HEK293 (cell line): ENCODE data around the gene TNNI3.

Experiments
- KLF10 ChIP-seq: fragments of 450-650 bp; IDR thresholded peaks from 2 replicates; pipeline ENCODE4 v1.5.1; 2018; ENCODE audit warnings: missing biosample characterization, mild to moderate bottlenecking, missing genetic modification characterization
- MYNN ChIP-seq: fragments of 450-650 bp; formaldehyde crosslinking; IDR thresholded peaks from 2 replicates; pipeline ENCODE4 v1.5.1; 2016; ENCODE audit warnings: missing biosample characterization, missing genetic modification characterization, borderline replicate concordance
- MZF1 ChIP-seq: fragments of 450-650 bp; formaldehyde crosslinking; IDR thresholded peaks from 2 replicates; pipeline ENCODE4 v1.5.1; 2017; ENCODE audit warnings: missing biosample characterization, missing genetic modification characterization, borderline replicate concordance
- PRDM1 ChIP-seq: fragments of 450-650 bp; formaldehyde crosslinking; IDR thresholded peaks from 2 replicates; pipeline ENCODE4; 2016; ENCODE audit warnings: missing biosample characterization, missing genetic modification characterization
- SALL2 ChIP-seq: fragments of 450-650 bp; formaldehyde crosslinking; IDR thresholded peaks from 2 replicates; pipeline ENCODE4 v1.5.0; 2017; ENCODE audit warnings: missing biosample characterization, mild to moderate bottlenecking, missing genetic modification characterization, borderline replicate concordance
- SP2 ChIP-seq: fragments of 450-650 bp; formaldehyde crosslinking; IDR thresholded peaks from 2 replicates; pipeline ENCODE4 v1.5.1; 2016; ENCODE audit warnings: missing biosample characterization, missing genetic modification characterization
- SP3 ChIP-seq: fragments of 450-650 bp; formaldehyde crosslinking; IDR thresholded peaks from 2 replicates; pipeline ENCODE4 v1.5.1; 2016; ENCODE audit warnings: missing biosample characterization, missing genetic modification characterization
- ZBTB48 ChIP-seq: fragments of 450-650 bp; formaldehyde crosslinking; IDR thresholded peaks from 2 replicates; pipeline ENCODE4 v1.5.1; 2016; ENCODE audit warnings: missing biosample characterization, missing genetic modification characterization
- ZFP41 ChIP-seq: fragments of 450-650 bp; formaldehyde crosslinking; IDR thresholded peaks from 2 replicates; pipeline ENCODE4 v1.5.1; 2016; ENCODE audit warnings: missing biosample characterization, missing genetic modification characterization, borderline replicate concordance
- ZIC2 ChIP-seq: fragments of 450-650 bp; formaldehyde crosslinking; IDR thresholded peaks from 2 replicates; pipeline ENCODE4 v1.5.1; 2016; ENCODE audit warnings: missing biosample characterization, missing genetic modification characterization
- ZNF121 ChIP-seq: fragments of 450-650 bp; formaldehyde crosslinking; IDR thresholded peaks from 2 replicates; pipeline ENCODE4 v1.5.1; 2016; ENCODE audit warnings: missing biosample characterization, missing genetic modification characterization
- ZNF214 ChIP-seq: fragments of 450-650 bp; formaldehyde crosslinking; IDR thresholded peaks from 2 replicates; pipeline ENCODE4 v1.5.1; 2017; ENCODE audit warnings: missing biosample characterization, mild to moderate bottlenecking, missing genetic modification characterization, borderline replicate concordance
- ZNF239 ChIP-seq: fragments of 450-650 bp; formaldehyde crosslinking; IDR thresholded peaks from 2 replicates; pipeline ENCODE4 v1.5.1; 2016; ENCODE audit warnings: missing biosample characterization, missing genetic modification characterization
- ZNF311 ChIP-seq: fragments of 450-650 bp; formaldehyde crosslinking; IDR thresholded peaks from 2 replicates; pipeline ENCODE4 v1.5.1; 2017; ENCODE audit warnings: missing biosample characterization, missing genetic modification characterization, borderline replicate concordance
- ZNF335 ChIP-seq: fragments of 450-650 bp; formaldehyde crosslinking; conservative IDR thresholded peaks from 2 replicates; pipeline ENCODE4 v1.5.1; 2016; ENCODE audit warnings: missing biosample characterization, missing genetic modification characterization
- ZNF514 ChIP-seq: fragments of 450-650 bp; formaldehyde crosslinking; IDR thresholded peaks from 2 replicates; pipeline ENCODE4 v1.5.1; 2016; ENCODE audit warnings: missing biosample characterization, missing genetic modification characterization
- ZNF521 ChIP-seq: fragments of 450-650 bp; formaldehyde crosslinking; IDR thresholded peaks from 2 replicates; pipeline ENCODE4 v1.5.1; 2017; ENCODE audit warnings: missing biosample characterization, mild to moderate bottlenecking, missing genetic modification characterization
- ZNF544 ChIP-seq: fragments of 450-650 bp; formaldehyde crosslinking; IDR thresholded peaks from 2 replicates; pipeline ENCODE4 v1.5.0; 2017; ENCODE audit warnings: missing biosample characterization, missing genetic modification characterization
- ZNF585B ChIP-seq: fragments of 450-650 bp; formaldehyde crosslinking; IDR thresholded peaks from 2 replicates; pipeline ENCODE4 v1.5.1; 2016; ENCODE audit warnings: missing biosample characterization, missing genetic modification characterization
- ZNF596 ChIP-seq: fragments of 450-650 bp; IDR thresholded peaks from 2 replicates; pipeline ENCODE4 v1.5.0; 2018; ENCODE audit warnings: missing biosample characterization, mild to moderate bottlenecking, missing genetic modification characterization, moderate library complexity
- ZNF621 ChIP-seq: fragments of 450-650 bp; formaldehyde crosslinking; IDR thresholded peaks from 2 replicates; pipeline ENCODE4 v1.5.1; 2017; ENCODE audit warnings: missing biosample characterization, missing genetic modification characterization
- ZNF660 ChIP-seq: fragments of 450-650 bp; IDR thresholded peaks from 2 replicates; pipeline ENCODE4 v1.5.1; 2018; ENCODE audit warnings: missing biosample characterization, mild to moderate bottlenecking, missing genetic modification characterization
- ZNF664 ChIP-seq: fragments of 450-650 bp; formaldehyde crosslinking; IDR thresholded peaks from 2 replicates; pipeline ENCODE4 v1.5.1; 2016; ENCODE audit warnings: missing biosample characterization, missing genetic modification characterization
- ZNF707 ChIP-seq: fragments of 450-650 bp; formaldehyde crosslinking; IDR thresholded peaks from 2 replicates; pipeline ENCODE4 v1.5.1; 2016; ENCODE audit warnings: missing biosample characterization, missing genetic modification characterization
- ZNF837 ChIP-seq: fragments of 450-650 bp; formaldehyde crosslinking; IDR thresholded peaks from 2 replicates; pipeline ENCODE4 v1.5.1; 2016; ENCODE audit warnings: missing biosample characterization, missing genetic modification characterization
- ZSCAN16 ChIP-seq: fragments of 450-650 bp; formaldehyde crosslinking; IDR thresholded peaks from 2 replicates; pipeline ENCODE4 v1.5.1; 2016; ENCODE audit warnings: missing biosample characterization, missing genetic modification characterization
- TF ChIP-seq, protein P1 (sequence below): fragments of 450-650 bp; formaldehyde crosslinking; IDR thresholded peaks from 2 replicates; pipeline ENCODE4 v1.5.1; 2017; ENCODE audit warnings: missing biosample characterization, mild to moderate bottlenecking, missing genetic modification characterization, moderate library complexity
- TF ChIP-seq, protein P2 (sequence below): fragments of 450-650 bp; formaldehyde crosslinking; IDR thresholded peaks from 2 replicates; pipeline ENCODE4 v1.5.1; 2017; ENCODE audit warnings: missing biosample characterization, missing genetic modification characterization
- TF ChIP-seq, protein P3 (sequence below): fragments of 450-650 bp; formaldehyde crosslinking; IDR thresholded peaks from 2 replicates; pipeline ENCODE4 v1.5.1; 2016; ENCODE audit warnings: missing biosample characterization, missing genetic modification characterization
- TF ChIP-seq, protein P4 (sequence below): IDR thresholded peaks from 2 replicates; pipeline ENCODE4 v1.6.1; 2011; ENCODE audit warnings: mild to moderate bottlenecking, low read depth, low read length, borderline replicate concordance
- TF ChIP-seq, protein P5 (sequence below): fragments of 450-650 bp; formaldehyde crosslinking; IDR thresholded peaks from 2 replicates; pipeline ENCODE4 v1.5.1; 2017; ENCODE audit warnings: missing biosample characterization, missing genetic modification characterization
- TF ChIP-seq, protein P6 (sequence below): fragments of 450-650 bp; formaldehyde crosslinking; IDR thresholded peaks from 2 replicates; pipeline ENCODE4 v1.5.1; 2017; ENCODE audit warnings: missing biosample characterization, missing genetic modification characterization

TNNI3 gene

DNA sequence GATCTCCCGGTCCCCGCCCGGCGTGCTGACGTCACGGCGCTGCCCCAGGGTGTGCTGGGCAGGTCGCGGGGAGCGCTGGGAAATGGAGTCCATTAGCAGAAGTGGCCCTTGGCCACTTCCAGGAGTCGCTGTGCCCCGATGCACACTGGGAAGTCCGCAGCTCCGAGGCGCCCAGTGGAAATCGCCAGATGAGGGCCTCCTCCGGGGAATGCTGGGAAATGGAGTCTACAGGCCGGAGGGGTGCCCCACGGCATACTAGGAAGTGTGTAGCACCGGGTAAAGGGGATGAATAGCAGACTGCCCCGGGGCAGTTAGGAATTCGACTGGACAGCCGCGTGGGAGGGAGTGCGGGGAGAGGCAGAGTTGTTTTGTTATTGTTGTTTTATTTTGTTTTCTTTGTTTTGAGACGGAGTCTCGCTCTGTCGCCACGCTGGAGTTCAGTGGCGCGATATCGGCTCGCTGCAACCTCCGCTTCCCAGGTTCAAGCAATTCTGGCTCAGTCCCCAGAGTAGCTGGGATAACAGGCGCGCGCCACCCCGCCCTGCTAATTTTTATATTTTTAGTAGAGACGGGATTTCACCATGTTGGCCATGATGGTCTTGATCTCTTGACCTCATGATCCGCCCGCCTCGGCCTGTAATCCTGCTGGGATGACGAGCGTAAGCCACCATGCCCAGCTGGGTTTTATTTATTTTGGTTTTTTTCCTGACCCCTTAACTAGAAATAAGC, 39.7 kb downstream of the TNNI3 start (continued):
- TF ChIP-seq, protein P1, sequence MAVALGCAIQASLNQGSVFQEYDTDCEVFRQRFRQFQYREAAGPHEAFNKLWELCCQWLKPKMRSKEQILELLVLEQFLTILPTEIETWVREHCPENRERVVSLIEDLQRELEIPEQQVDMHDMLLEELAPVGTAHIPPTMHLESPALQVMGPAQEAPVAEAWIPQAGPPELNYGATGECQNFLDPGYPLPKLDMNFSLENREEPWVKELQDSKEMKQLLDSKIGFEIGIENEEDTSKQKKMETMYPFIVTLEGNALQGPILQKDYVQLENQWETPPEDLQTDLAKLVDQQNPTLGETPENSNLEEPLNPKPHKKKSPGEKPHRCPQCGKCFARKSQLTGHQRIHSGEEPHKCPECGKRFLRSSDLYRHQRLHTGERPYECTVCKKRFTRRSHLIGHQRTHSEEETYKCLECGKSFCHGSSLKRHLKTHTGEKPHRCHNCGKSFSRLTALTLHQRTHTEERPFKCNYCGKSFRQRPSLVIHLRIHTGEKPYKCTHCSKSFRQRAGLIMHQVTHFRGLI, result no peak
- TF ChIP-seq ZNF335 (tag by site-specific recombination) (peak; percentile 99), ZNF544 (no peak), PRDM1 (tag by site-specific recombination) (no peak), MYNN (tag by site-specific recombination) (no peak), MZF1 (tag by site-specific recombination) (peak; percentile 90), ZNF664 (tag by site-specific recombination) (no peak), ZBTB48 (tag by site-specific recombination) (0 out of 2 replicates have a peak, but pooled peaks have one; percentile 16), ZNF239 (tag by site-specific recombination) (no peak), ZFP41 (tag by site-specific recombination) (no peak), ZNF521 (tag by site-specific recombination) (no peak), ZIC2 (no peak; the same call in 1 of the 2 replicates), SP3 (tag by site-specific recombination) (peak; percentile 83), SALL2 (no peak), ZNF214 (tag by site-specific recombination) (no peak), ZNF514 (tag by site-specific recombination) (no peak), KLF10 (tag by site-specific recombination) (no peak), ZNF707 (no peak), ZNF585B (tag by site-specific recombination) (no peak), SP2 (tag by site-specific recombination) (peak; percentile 50; the same call in 1 of the 2 replicates), ZNF311 (no peak), ZNF596 (tag by site-specific recombination) (no peak), ZSCAN16 (tag by site-specific recombination) (no peak), ZNF837 (tag by site-specific recombination) (no peak), ZNF621 (tag by site-specific recombination) (no peak), ZNF121 (tag by site-specific recombination) (no peak), ZNF660 (tag by site-specific recombination) (no peak)
- TF ChIP-seq, protein P2, sequence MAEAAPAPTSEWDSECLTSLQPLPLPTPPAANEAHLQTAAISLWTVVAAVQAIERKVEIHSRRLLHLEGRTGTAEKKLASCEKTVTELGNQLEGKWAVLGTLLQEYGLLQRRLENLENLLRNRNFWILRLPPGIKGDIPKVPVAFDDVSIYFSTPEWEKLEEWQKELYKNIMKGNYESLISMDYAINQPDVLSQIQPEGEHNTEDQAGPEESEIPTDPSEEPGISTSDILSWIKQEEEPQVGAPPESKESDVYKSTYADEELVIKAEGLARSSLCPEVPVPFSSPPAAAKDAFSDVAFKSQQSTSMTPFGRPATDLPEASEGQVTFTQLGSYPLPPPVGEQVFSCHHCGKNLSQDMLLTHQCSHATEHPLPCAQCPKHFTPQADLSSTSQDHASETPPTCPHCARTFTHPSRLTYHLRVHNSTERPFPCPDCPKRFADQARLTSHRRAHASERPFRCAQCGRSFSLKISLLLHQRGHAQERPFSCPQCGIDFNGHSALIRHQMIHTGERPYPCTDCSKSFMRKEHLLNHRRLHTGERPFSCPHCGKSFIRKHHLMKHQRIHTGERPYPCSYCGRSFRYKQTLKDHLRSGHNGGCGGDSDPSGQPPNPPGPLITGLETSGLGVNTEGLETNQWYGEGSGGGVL, result no peak
- TF ChIP-seq, protein P3, sequence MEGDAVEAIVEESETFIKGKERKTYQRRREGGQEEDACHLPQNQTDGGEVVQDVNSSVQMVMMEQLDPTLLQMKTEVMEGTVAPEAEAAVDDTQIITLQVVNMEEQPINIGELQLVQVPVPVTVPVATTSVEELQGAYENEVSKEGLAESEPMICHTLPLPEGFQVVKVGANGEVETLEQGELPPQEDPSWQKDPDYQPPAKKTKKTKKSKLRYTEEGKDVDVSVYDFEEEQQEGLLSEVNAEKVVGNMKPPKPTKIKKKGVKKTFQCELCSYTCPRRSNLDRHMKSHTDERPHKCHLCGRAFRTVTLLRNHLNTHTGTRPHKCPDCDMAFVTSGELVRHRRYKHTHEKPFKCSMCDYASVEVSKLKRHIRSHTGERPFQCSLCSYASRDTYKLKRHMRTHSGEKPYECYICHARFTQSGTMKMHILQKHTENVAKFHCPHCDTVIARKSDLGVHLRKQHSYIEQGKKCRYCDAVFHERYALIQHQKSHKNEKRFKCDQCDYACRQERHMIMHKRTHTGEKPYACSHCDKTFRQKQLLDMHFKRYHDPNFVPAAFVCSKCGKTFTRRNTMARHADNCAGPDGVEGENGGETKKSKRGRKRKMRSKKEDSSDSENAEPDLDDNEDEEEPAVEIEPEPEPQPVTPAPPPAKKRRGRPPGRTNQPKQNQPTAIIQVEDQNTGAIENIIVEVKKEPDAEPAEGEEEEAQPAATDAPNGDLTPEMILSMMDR (tag by site-specific recombination), result 0 out of 2 replicates have a peak, but pooled peaks have one; percentile 29
- TF ChIP-seq, protein P4, sequence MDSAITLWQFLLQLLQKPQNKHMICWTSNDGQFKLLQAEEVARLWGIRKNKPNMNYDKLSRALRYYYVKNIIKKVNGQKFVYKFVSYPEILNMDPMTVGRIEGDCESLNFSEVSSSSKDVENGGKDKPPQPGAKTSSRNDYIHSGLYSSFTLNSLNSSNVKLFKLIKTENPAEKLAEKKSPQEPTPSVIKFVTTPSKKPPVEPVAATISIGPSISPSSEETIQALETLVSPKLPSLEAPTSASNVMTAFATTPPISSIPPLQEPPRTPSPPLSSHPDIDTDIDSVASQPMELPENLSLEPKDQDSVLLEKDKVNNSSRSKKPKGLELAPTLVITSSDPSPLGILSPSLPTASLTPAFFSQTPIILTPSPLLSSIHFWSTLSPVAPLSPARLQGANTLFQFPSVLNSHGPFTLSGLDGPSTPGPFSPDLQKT, result no peak
- TF ChIP-seq, protein P5, sequence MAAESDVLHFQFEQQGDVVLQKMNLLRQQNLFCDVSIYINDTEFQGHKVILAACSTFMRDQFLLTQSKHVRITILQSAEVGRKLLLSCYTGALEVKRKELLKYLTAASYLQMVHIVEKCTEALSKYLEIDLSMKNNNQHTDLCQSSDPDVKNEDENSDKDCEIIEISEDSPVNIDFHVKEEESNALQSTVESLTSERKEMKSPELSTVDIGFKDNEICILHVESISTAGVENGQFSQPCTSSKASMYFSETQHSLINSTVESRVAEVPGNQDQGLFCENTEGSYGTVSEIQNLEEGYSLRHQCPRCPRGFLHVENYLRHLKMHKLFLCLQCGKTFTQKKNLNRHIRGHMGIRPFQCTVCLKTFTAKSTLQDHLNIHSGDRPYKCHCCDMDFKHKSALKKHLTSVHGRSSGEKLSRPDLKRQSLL (tag by site-specific recombination), result peak; percentile 52; the same call in 1 of the 2 replicates
- TF ChIP-seq, protein P6, sequence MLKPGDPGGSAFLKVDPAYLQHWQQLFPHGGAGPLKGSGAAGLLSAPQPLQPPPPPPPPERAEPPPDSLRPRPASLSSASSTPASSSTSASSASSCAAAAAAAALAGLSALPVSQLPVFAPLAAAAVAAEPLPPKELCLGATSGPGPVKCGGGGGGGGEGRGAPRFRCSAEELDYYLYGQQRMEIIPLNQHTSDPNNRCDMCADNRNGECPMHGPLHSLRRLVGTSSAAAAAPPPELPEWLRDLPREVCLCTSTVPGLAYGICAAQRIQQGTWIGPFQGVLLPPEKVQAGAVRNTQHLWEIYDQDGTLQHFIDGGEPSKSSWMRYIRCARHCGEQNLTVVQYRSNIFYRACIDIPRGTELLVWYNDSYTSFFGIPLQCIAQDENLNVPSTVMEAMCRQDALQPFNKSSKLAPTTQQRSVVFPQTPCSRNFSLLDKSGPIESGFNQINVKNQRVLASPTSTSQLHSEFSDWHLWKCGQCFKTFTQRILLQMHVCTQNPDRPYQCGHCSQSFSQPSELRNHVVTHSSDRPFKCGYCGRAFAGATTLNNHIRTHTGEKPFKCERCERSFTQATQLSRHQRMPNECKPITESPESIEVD (tag by site-specific recombination), result no peak
